ENCODE data around the gene GGTLC1.

GRCh38 chr20:24018796-24019195 is 30.2 kb upstream of the GGTLC1 start:
- TF ChIP-seq POLR2A (IDR thresholded peaks at IDR 0.05) = no peak
- no peak for TF ChIP-seq CTCF (IDR thresholded peaks at IDR 0.05 in 4 of 5, conservative IDR thresholded peaks at IDR 0.05 in 1 of 5)

Data from gastrocnemius medialis (tissue), 4 donors.